ENCODE results near the gene ADAMTSL3.

GRCh38 chr15:83943849-83944404, 290.0 kb downstream of the ADAMTSL3 start:
- TF ChIP-seq CTCF (IDR thresholded peaks at IDR 0.05; ENCODE audit: low read depth, low read length) (no peak), EZH2phosphoT487 (IDR thresholded peaks at IDR 0.05; ENCODE audit: low read depth) (no peak)
